Body of pancreas (tissue), 4 donors: Measurements from ENCODE around the gene PDE8B. TPM values are rescaled to one million over a fixed set of nuclear protein-coding genes. Genes with fewer than 3 reads are reported as not detected.

ENCODE experiments used
- ATAC-seq: fragments of 150-250 bp; one replicate; pipeline ENCODE4 v1.9.1; 2016
- DNase-seq, 4 donors: peaks; one replicate each; pipeline ENCODE4 v3.0.0-alpha.2; 2019
- H3K27ac ChIP-seq, 4 donors: fragments of 200-600 bp; sonication (generic); 1 replicate in 3 of 4; 2 replicates in 1 of 4; pipeline versions ENCODE4 v1.5.1 to v1.6.1; 2016 to 2019; ENCODE audit warnings: mild to moderate bottlenecking in 1 of 4, mixed read lengths in 1 of 4, moderate library complexity in 1 of 4
- H3K27me3 ChIP-seq, 2 donors: fragments of 200-600 bp; sonication (generic); one replicate each; pipeline ENCODE4 v1.6.0; 2016; ENCODE audit warnings: mild to moderate bottlenecking in 1 of 2
- H3K36me3 ChIP-seq, 2 donors: fragments of 200-600 bp; sonication (generic); replicated peaks in 1 of 2; 2 replicates each; pipeline ENCODE4 v1.5.1; 2016; ENCODE audit warnings: low read depth in 2 of 2; ENCODE audit not compliant: insufficient read depth in 1 of 2
- H3K4me1 ChIP-seq: fragments of 200-600 bp; sonication (generic); one replicate; pipeline ENCODE4 v1.6.0; 2016
- H3K4me3 ChIP-seq, 2 donors: fragments of 200-600 bp; sonication (generic); 1 replicate in 1 of 2; 2 replicates in 1 of 2; pipeline ENCODE4 v1.5.1; 2016 to 2019
- H3K9me3 ChIP-seq, 3 donors: fragments of 200-600 bp; sonication (generic); 1 replicate in 2 of 3; 2 replicates in 1 of 3; pipeline ENCODE4 v1.5.1; 2016
- CTCF ChIP-seq, 7 experiments: fragments of 450-650 bp in 4 of 7; fragments of 200-600 bp in 3 of 7; sonication (generic) in 3 of 7; IDR thresholded peaks; one replicate each; pipeline ENCODE4 v1.5.1; 2016 to 2019; ENCODE audit warnings: antibody characterized with exemption in 7 of 7
- POLR2A ChIP-seq, 3 donors: fragments of 450-650 bp; IDR thresholded peaks; one replicate each; pipeline ENCODE4 v1.6.1; 2016; ENCODE audit warnings: antibody characterized with exemption in 3 of 3, mild to moderate bottlenecking in 2 of 3
- WGBS, 2 donors: methylation state at CpG; one replicate each; pipeline ENCODE4 v1.1.5; 2017; 5-methylcytosine and 5-hydroxymethylcytosine counted together
- intact Hi-C: fragments of 100-400 bp; cut with DNase I; formaldehyde crosslinking; loops from one replicate; pipeline ENCODE4 v1.15.1; 2023
- total RNA-seq, 2 donors: library from RNA; depleted of rRNA; stranded (reverse); fragments of >200 nt; gene quantifications; one replicate each; pipeline ENCODE4 v1.1.0, GENCODE V29; 2016

PDE8B gene
- total RNA-seq, 2 donors from 2014 or later: 8.3 to 15.8 TPM

- TF ChIP-seq CTCF (IDR thresholded peaks at IDR 0.05) (no peak), POLR2A (IDR thresholded peaks at IDR 0.05) (no peak)
- no peaks in the 10 kb centered on the region for H3K27me3 ChIP-seq
- intact Hi-C loops: no loop called here
- peaks cover 4% of the 10 kb centered on the region for H3K4me1 ChIP-seq
- no peaks in the 10 kb centered on the region for H3K9me3 ChIP-seq
- H3K4me3 ChIP-seq: no peak overlapping the region
- 88 to 94% methylated on average over 4 of the region's 4 CpGs for WGBS, 2 donors
- ATAC-seq: no peak
- no peak for DNase-seq
- no peaks in the 10 kb centered on the region for H3K36me3 ChIP-seq
- no peak overlapping the region for H3K27ac ChIP-seq
These were observed 13.2 kb downstream of the PDE8B start for GRCh38 chr5:77223653-77224052.

- Histone ChIP-seq H3K9me3 (no peaks in the 10 kb centered on the region), H3K4me3 (no peak overlapping the region), H3K27ac (peak overlapping the region in 1 of 4 donors; percentile 30), H3K36me3 (no peaks in the 10 kb centered on the region), H3K27me3 (no peaks in the 10 kb centered on the region), H3K4me1 (peaks cover 4% of the 10 kb centered on the region)
- DNase-seq (no peak), ATAC-seq (peak; percentile 78)
- intact Hi-C loops: no loop called here
- WGBS, 2 donors: 32 to 33% methylated on average over 1 of the region's 1 CpG
- TF ChIP-seq CTCF (IDR thresholded peaks at IDR 0.05) (no peak), POLR2A (IDR thresholded peaks at IDR 0.05) (no peak)
These were observed 14.3 kb downstream of the PDE8B start for GRCh38 chr5:77224672-77225355.

- H3K27me3 ChIP-seq: no peaks in the 10 kb centered on the region
- ATAC-seq: no peak
- H3K4me1 ChIP-seq: peaks cover 4% of the 10 kb centered on the region
- no peaks in the 10 kb centered on the region for H3K36me3 ChIP-seq
- TF ChIP-seq CTCF (IDR thresholded peaks at IDR 0.05) (no peak), POLR2A (IDR thresholded peaks at IDR 0.05) (no peak)
- peak overlapping the region in 1 of 4 donors; percentile 3 for H3K27ac ChIP-seq
- DNase-seq: no peak
- 56 to 68% methylated on average over 8 of the region's 8 CpGs for WGBS, 2 donors
- H3K4me3 ChIP-seq: no peak overlapping the region
- H3K9me3 ChIP-seq: no peaks in the 10 kb centered on the region
- intact Hi-C loops: no loop called here
These were observed 15.1 kb downstream of the PDE8B start for GRCh38 chr5:77225531-77225930.

GRCh38 chr5:77229887-77230286 lies 19.4 kb downstream of the PDE8B start:
- H3K27me3 ChIP-seq: no peaks in the 10 kb centered on the region
- TF ChIP-seq POLR2A (IDR thresholded peaks at IDR 0.05): no peak
- TF ChIP-seq CTCF (IDR thresholded peaks at IDR 0.05): no peak
- H3K36me3 ChIP-seq: no peaks in the 10 kb centered on the region
- H3K4me3 ChIP-seq: no peak overlapping the region
- intact Hi-C loops: no loop called here
- ATAC-seq (no peak), DNase-seq (no peak)
- WGBS, 2 donors: 85 to 87% methylated on average over 4 of the region's 4 CpGs
- no peaks in the 10 kb centered on the region for H3K4me1 ChIP-seq
- no peaks in the 10 kb centered on the region for H3K9me3 ChIP-seq
- H3K27ac ChIP-seq: no peak overlapping the region
